Psoas muscle (tissue), 8 donors: ENCODE results near the gene PDE6A. TPM values are rescaled to one million over a fixed set of nuclear protein-coding genes. Genes with fewer than 3 reads are reported as not detected.

Source experiments
- ATAC-seq, 4 donors: fragments of 200-7000 bp; cut with Tn5 transposase; one replicate each; pipeline ENCODE4 v1.9.1; 2020; ENCODE audit warnings: moderate library complexity in 3 of 4, mild to moderate bottlenecking in 2 of 4
- DNase-seq, 2 donors: peaks; one replicate each; pipeline ENCODE4 v3.0.0-alpha.2; 2020
- H3K27ac ChIP-seq: fragments of 200-600 bp; one replicate; pipeline ENCODE4 v1.8.0; 2022
- H3K27me3 ChIP-seq, 3 donors: fragments of 200-600 bp in 1 of 3; one replicate each; pipeline versions ENCODE4 v1.6.1 to v1.8.0; 2013 to 2022; ENCODE audit warnings: low read length in 2 of 3, mild to moderate bottlenecking in 2 of 3, moderate library complexity in 1 of 3; ENCODE audit not compliant: insufficient read depth in 3 of 3
- H3K36me3 ChIP-seq, 2 donors: fragments of 200-600 bp in 1 of 2; one replicate each; pipeline versions ENCODE4 v1.6.1 to v1.8.0; 2013 to 2022; ENCODE audit warnings: low read depth in 1 of 2, mild to moderate bottlenecking in 1 of 2, moderate library complexity in 1 of 2; ENCODE audit not compliant: insufficient read depth in 1 of 2
- H3K4me1 ChIP-seq: fragments of 200-600 bp; one replicate; pipeline ENCODE4 v1.8.0; 2022
- H3K4me3 ChIP-seq: fragments of 200-600 bp; one replicate; pipeline ENCODE4 v1.8.0; 2022; ENCODE audit warnings: mild to moderate bottlenecking
- H3K9me3 ChIP-seq: fragments of 200-600 bp; one replicate; pipeline ENCODE4 v1.8.0; 2022
- WGBS, 3 donors: extraction: QIAGEN DNeasy Blood & Tissue Kit; methylation state at CpG; one replicate each; pipeline versions ENCODE4 v1.1.6 to v1.1.7; 2013; 5-methylcytosine and 5-hydroxymethylcytosine counted together
- intact Hi-C, 2 donors: fragments of 100-400 bp; cut with DNase I; formaldehyde crosslinking; loops; one replicate each; pipeline versions ENCODE4 v1.11.0 to v1.14.2; 2022
- polyA plus RNA-seq, 3 donors: library from polyadenylated mRNA; stranded (reverse); fragments of 200-250 nt; gene quantifications; one replicate each; pipeline ENCODE4 v1.2.3, GENCODE V29; 2013
- total RNA-seq, 4 donors: library from RNA; stranded (reverse); fragmentation: NEBNext Ultra II Directional in 2 of 4; extraction: Animal tissue kit (Norgen Biotek cat#: 25700) in 2 of 4; gene quantifications; one replicate each; pipeline versions ENCODE4 v1.2.1 to v1.2.4, GENCODE V29; 2021 to 2023
- TF ChIP-seq, protein P1 (sequence below): fragments of 200-600 bp; IDR thresholded peaks from one replicate; pipeline ENCODE4 v1.8.0; 2022; ENCODE audit warnings: antibody characterized with exemption
- donor health status: healthy with polysubstance abuse.
- donor health status: DM: no; HTN: no; CAD: no; lungs with moderate emphysema.
- donor health status: Bipolar disorder and iron deficiency.
- donor health status: healthy.
- donor health status: DM: yes; HTN: yes; CAD: no.
- donor health status: DM: no; HTN: no; CAD: no.
- donor health status: DM: no; HTN: no; CAD: no.
- donor health status: DM: yes; HTN: yes; CAD: no.

The PDE6A gene
- total and polyA plus RNA-seq, 7 donors: 0.04 to 0.26 (median 0.10) TPM

DNA sequence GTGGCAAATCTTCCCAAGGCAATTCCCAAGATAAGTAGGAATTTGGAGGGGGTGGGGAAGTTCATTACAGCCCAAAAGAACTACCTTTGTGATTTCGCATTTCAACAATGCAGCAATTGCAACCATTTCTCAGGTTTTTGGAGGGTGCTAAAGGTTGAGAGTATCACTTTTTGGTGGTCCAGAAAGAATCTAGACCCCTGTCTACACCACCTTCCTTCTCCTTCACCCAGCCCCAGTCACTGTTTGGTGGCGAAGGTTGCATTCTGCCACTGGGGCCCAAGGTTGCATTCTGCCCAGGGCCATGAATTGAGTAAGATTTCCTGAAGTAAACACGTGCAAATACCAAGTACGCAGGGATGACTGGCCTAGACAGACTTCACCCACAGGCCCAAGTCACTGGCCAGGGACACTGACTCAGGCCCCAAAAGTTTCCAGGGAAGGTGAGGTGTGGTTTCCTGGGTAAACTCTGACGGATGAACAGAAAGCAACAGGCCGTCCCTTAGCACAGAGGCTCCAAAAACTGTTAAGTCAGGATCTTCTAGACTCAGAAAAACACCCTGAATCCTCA, 5.7 kb downstream of the PDE6A start:
- TF ChIP-seq, protein P1, sequence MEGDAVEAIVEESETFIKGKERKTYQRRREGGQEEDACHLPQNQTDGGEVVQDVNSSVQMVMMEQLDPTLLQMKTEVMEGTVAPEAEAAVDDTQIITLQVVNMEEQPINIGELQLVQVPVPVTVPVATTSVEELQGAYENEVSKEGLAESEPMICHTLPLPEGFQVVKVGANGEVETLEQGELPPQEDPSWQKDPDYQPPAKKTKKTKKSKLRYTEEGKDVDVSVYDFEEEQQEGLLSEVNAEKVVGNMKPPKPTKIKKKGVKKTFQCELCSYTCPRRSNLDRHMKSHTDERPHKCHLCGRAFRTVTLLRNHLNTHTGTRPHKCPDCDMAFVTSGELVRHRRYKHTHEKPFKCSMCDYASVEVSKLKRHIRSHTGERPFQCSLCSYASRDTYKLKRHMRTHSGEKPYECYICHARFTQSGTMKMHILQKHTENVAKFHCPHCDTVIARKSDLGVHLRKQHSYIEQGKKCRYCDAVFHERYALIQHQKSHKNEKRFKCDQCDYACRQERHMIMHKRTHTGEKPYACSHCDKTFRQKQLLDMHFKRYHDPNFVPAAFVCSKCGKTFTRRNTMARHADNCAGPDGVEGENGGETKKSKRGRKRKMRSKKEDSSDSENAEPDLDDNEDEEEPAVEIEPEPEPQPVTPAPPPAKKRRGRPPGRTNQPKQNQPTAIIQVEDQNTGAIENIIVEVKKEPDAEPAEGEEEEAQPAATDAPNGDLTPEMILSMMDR: no peak
- peak; percentile 58 to 86 (median 72) for ATAC-seq
- DNase-seq: peak in 1 of 2 donors; percentile 26
- Histone ChIP-seq H3K4me3 (no peak overlapping the region), H3K27ac (peak overlapping the region; percentile 23), H3K4me1 (peaks cover 5% of the 10 kb centered on the region), H3K9me3 (no peaks in the 10 kb centered on the region), H3K27me3 (no peaks in the 10 kb centered on the region), H3K36me3 (no peaks in the 10 kb centered on the region)
- intact Hi-C loops: no loop called here
- WGBS, 3 donors: 82 to 84% (median 82%) methylated on average over 6 of the region's 6 CpGs

DNA sequence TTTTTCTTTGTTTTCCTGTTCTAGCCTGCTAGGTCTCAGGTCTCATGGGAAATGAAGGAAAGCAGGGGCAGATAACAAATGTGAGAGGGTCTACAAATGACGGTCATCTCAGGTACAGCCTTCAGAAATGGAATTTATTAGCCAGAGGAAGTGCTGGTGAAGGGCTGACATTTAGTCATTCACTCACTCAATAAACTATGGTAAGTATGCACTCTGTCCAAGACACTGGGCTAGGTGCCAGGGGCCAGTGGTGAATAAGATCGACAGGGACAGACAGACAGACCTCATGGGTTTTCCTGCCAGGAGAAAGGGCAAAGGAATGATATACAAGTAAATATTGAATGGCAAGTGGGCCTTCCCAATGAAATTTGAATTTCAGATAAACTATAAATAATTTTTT, 6.3 kb downstream of the PDE6A start:
- peak; percentile 69 to 74 for DNase-seq
- intact Hi-C loops: no loop called here
- Histone ChIP-seq H3K36me3 (no peaks in the 10 kb centered on the region), H3K4me3 (no peak overlapping the region), H3K4me1 (peaks cover 5% of the 10 kb centered on the region), H3K9me3 (no peaks in the 10 kb centered on the region), H3K27ac (no peak overlapping the region), H3K27me3 (no peaks in the 10 kb centered on the region)
- 15 to 30% (median 21%) methylated on average over 2 of the region's 2 CpGs for WGBS, 3 donors
- TF ChIP-seq, protein P1: no peak
- ATAC-seq: peak; percentile 77 to 85 (median 80)

DNA sequence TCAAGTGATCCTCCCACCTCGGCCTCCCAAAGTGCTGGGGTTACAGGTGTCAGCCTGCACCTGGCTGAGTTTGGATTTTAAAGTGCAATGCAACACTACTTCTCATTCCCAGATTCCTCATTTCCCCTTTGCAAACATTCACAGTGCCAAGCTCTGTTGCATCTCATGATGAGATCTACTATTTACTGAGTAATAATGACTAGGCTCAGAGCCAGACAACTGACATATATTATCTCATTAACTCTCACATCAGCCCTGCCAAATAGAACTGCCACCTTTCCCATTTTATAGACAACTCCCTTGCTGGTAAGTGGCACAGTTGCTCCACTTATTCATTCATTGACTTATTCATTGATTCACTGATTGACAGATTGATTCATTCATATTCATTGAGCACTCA, 7.0 kb downstream of the PDE6A start:
- DNase-seq: no peak
- H3K27me3 ChIP-seq: no peaks in the 10 kb centered on the region
- no peak overlapping the region for H3K4me3 ChIP-seq
- intact Hi-C loops: no loop called here
- ATAC-seq: no peak
- no peaks in the 10 kb centered on the region for H3K36me3 ChIP-seq
- TF ChIP-seq, protein P1: no peak
- H3K4me1 ChIP-seq: peaks cover 5% of the 10 kb centered on the region
- H3K9me3 ChIP-seq: no peaks in the 10 kb centered on the region
- 82 to 94% (median 92%) methylated on average over 1 of the region's 1 CpG for WGBS, 3 donors
- H3K27ac ChIP-seq: no peak overlapping the region

DNA sequence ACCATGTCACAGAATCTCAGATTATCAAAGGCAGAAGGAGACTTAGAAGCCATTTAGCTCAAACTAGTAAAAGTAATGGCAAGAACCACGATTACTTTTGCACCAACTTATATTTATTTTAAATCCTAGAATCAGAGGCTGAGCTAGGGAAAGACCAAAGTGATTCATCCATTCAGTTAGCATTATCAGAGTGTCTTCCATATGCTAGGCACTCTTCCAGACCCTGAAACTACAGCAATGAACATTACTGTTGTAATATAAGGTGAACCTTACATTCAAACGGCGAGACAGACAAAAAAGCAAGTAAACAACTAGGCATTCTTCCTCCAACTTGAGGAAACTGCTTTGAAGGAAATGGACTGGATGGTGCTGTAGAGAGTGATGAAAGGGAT, 7.9 kb downstream of the PDE6A start:
- no peaks in the 10 kb centered on the region for H3K27me3 ChIP-seq
- peaks cover 5% of the 10 kb centered on the region for H3K4me1 ChIP-seq
- no peak overlapping the region for H3K27ac ChIP-seq
- TF ChIP-seq, protein P1: no peak
- DNase-seq: no peak
- H3K36me3 ChIP-seq: no peaks in the 10 kb centered on the region
- no peak for ATAC-seq
- intact Hi-C loops: no loop called here
- no peaks in the 10 kb centered on the region for H3K9me3 ChIP-seq
- WGBS, 3 donors: 88 to 90% (median 88%) methylated on average over 3 of the region's 3 CpGs
- H3K4me3 ChIP-seq: no peak overlapping the region
